ENCODE data around the gene ILKAP.

ILKAP gene

DNA sequence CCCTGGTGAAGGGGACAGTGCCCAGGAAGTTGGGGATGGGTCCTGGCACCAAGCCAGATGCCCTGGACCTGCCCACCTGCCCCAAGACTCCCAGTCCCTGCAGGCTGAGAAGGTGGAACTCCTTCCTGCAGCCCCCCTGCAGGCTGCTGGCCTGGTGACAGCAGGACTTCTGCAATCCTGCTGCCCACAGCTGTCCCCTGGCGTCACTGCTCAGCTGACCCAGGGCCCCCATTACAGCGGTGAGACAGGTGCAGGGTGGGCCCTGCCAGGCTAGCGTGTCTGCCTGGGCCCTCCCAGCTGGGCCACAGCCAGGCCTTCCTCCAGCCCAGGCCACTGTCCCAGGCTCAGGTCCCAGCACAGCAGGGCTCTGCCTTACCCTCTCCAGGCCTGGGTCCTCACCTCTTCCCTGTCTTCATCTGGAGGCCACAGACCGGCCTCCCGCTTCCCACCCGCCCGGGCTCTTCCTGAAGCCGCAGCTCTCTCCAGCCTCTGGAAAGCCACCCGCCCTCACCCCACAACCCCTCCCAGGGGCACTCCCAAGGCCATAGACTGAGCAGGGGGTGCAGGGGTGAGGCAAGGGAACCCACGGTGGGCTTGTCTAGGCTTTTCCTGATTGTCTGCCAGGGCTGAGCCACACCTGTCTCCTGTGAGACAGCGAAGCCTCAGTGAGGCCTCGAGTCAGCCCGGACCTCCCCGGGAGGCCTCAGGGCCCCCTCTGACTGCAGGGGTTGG lies 53.5 kb downstream of the ILKAP start:
- DNase-seq (ENCODE audit: low read depth) = no peak

DNA sequence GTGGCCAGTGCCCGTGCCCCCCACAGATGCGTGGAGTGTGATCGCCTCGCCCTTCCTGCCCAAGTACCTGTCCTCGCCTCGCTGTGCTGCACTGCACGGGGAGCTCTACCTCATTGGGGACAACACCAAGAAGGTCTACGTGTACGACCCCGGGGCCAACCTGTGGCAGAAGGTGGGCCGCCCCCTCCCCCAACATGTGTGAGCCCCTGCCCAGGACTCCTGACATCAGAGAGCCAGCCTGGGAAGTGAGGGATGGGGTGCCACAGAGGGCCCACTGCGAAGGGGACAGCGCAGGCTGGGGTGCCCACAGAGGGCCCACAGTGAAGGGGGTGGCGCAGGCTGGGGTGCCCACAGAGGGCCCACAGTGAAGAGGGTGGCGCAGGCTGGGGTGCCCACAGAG lies 54.5 kb downstream of the ILKAP start:
- no peak for DNase-seq (ENCODE audit: low read depth)

DNA sequence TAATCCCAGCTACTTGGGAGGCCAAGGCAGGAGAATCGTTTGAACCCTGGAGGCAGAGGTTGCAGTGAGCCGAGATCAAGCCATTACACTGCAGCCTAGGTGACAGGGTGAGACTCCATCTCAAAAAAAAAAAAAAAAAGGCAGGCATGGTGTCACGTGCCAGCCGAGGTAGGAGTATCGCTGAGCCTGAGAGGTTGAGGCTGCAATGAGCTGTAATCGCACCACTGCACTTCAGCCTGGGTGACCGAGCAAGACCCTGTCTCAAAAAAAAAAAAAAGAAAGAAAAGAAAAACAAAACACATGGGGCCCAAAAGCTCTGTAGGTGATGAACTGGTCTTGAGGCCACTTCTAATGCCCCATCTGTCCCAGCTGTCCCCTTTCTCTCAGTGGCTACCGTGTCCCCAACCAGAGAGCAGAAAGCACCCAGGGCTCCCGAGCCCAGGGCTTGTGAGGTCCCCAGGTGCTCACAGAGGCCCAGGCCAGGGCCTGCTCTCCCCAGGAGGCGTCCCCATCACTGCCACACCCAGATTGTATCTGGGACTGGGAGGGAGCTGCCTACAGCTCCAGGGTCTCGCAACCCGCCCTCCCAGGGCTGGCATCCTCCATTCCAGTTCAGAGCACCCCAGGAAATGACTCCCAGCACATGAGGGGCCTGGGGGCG lies 56.5 kb downstream of the ILKAP start:
- no peak for DNase-seq (ENCODE audit: low read depth)

DNA sequence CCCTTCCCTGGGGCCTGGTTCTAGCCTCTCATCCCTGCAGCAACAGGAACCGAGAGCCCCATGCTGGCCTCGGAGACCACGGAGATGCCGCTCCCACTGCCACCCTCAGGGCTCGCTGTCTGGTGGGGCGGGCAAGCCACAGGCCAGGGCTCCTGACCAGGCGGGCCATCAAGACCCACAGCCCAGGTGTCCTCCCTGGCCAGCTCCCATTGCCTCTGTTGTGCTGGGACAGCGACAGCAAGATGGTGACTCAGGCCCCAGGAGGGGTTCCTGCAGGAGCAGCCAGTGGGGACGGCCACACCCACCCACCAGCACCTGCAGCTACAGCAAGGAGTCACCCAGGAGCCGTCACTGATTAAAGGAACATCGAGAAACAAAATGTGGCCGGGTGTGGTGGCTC lies 57.6 kb downstream of the ILKAP start:
- DNase-seq (ENCODE audit: low read depth) = no peak

DNA sequence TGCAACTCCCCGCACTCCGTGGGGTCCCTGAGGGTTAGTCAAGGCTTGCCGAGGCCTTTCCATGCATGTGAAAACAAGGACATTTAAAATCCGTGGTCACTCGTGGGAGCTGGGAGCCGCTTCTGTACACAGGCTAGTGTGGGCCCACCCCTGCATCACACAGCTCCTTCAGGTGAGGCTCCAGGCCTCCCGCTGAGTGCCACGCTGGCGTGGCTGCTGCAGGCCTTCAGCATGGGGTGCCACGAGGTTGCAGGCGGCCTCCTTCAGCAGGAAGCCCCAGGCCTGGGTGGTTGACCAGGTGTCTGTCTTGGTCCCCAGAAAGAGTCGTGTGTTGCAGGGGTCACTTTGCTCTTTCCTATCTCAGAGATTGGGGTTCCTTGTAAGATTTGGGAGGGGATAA lies 58.4 kb downstream of the ILKAP start:
- no peak for DNase-seq (ENCODE audit: low read depth)

DNA sequence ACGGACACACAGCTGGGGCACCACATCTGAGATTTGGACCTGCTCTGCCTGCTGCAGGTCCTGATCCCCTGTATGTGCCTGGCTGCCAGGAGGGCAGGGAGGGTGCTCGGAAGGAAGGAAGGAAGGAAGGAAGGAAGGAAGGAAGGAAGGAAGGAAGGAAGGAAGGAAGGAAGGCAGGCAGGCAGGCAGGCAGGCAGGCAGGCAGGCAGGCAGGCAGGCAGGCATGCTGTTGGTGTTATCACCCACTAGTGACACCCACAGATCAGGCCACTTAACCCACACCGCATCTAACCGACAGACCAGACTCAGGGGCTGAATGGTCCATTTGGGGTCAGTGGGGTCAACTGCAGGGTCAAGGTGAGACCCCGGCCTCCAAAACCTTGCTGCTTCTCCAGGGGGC lies 59.2 kb downstream of the ILKAP start:
- no peak for DNase-seq (ENCODE audit: low read depth)

DNA sequence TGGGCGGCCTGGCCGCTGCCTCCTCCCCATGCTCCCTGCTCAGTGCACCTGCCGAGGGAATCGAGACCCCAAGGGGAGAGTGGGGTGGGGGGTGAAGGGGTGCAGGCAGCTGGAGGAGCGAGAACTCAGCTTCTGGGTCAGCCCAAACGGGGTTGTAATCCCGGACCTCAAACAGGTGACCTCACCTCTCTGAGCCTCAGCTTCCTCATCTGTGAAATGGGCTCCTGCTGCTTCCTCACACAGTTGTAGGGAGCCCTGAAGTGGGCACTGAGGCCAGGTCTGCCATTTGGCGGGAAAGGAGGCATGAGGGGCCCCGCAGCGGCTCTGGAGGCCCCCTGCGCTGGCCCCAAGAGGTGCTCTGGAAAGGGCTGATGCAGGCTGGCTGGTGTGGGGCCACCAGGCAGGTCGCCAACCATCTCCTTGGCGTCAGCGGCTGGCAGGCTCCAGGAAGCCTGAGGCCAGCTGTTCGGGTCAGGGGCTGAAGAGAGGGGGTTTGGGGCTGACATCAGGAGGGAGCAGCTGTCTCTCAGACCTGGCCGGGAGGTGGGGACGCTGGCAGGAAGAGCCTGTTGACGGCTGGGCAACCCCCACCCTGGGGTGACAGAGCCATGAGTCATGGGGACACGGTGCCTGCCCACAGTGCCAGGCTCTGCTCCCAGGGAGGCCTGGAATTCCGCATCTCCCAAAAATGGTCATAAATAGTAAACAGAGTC lies 60.1 kb downstream of the ILKAP start:
- no peak for DNase-seq (ENCODE audit: low read depth)

DNA sequence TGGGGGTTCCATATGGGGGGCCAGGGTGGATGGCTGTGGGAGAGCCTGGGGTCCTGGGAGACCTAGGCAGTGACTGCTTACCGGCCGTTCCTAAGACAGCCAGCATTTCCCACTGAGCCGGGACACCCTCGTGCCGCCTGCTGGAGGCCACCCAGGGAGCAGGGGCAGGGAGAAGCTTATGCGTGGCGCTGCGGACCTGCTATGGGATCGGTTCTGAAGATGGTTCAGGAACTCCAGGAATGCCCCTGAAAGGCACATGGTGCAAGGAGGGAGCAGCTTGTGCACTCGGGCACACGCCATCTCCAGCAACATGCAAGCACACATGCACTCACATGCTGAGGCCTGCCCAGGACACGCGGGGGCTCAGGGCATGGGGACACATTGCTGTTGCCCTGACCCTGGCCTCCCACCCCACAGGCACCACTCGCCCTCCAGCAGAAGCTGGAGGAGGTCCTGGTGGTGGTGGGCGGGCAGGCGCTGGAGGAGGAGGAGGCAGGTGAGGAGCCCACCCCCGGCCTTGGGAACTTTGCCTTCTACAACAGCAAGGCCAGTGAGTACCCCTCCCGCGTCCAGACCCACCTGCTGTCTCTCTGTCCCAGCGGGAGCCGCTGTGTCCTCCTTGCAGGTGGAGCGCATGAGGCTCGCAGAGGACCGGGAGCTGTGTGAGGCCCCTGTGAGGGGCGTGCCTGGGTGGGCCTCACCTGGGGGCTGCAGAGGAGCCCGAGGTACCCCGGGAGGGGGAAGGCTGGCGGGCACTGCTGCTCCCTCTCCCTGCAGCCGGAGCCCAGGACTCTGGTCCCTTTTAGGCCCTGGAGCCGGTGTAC lies 60.9 kb downstream of the ILKAP start:
- DNase-seq (ENCODE audit: low read depth) = no peak

DNA sequence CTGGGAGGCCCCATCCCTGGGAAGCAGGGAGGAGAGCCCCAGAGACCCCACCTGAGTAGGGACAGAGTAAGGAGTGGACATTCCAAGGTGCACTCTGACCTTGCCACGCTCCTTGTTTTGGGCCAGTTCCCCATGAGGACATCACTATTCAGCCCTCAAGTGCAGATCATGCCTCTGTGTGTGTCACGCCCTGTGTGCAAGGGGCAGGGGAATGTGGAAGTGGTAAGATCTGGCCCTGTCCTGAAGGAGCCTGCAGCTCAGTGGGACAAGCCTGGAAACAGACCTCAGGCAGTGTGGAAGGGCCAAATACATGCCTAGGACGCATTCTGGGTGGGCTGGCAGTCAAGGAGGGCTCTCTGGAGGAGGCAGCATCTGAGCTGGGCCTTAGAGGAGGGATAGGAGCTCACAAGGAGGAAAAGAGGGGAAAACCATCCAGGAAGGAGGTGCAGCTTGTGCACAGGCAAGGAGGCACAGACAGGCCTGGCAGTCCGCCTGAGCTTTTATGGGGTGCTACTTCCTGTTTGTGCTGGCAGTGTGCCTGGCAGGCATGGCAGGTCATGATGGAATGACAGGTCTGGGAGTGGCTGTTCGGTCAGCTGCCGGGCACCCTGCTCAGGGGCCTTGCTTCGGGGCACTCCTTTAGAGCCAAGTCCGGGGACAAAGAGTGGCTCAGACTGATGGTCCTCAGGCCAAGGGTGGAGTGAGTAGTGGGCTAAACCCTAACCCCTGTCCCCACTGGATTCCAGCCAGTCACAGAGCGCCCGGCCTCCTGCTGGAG lies 61.8 kb downstream of the ILKAP start:
- no peak for DNase-seq (ENCODE audit: low read depth)

DNA sequence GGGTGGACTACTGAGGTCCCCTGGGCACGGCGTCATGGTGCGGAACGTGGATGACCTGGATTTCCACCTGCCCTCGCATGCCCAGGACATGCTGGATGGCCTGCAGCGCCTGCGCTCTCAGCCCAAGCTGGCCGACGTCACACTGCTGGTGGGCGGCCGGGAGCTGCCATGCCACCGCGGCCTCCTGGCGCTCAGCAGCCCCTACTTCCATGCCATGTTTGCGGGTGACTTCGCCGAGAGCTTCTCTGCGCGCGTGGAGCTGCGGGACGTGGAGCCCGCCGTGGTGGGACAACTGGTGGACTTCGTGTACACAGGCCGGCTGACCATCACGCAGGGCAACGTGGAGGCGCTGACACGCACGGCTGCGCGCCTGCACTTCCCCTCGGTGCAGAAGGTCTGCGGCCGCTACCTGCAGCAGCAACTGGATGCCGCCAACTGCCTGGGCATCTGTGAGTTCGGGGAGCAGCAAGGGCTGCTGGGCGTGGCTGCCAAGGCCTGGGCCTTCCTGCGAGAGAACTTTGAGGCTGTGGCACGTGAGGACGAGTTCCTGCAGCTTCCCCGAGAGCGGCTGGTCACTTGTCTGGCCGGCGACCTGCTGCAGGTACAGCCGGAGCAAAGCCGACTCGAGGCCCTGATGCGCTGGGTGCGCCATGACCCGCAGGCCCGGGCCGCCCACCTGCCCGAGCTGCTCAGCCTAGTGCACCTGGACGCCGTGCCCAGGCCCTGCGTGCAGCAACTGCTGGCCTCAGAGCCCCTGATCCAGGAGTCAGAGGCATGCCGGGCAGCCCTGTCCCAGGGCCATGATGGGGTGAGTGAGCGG lies 62.6 kb downstream of the ILKAP start:
- DNase-seq (ENCODE audit: low read depth) = no peak

DNA sequence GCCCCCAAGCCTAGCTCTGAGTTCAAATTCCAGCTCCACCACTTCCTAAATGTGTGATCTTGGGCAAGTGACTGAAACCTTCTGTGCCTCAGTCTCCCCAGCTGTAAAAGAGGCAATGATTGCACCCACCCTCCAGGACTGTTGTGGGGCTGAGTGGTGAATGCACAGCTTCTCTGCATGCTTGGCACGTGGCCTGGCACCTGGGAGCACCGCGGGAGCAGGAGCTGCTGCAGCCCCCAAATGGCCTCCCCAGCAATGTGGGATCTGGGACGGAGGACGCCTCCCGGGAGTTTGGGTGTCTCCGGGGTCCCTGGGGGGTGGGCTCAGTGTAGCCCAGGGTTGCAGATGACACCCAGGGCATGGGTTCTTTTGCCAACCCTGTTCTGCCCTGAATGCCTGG lies 63.5 kb downstream of the ILKAP start:
- DNase-seq (ENCODE audit: low read depth) = no peak

DNA sequence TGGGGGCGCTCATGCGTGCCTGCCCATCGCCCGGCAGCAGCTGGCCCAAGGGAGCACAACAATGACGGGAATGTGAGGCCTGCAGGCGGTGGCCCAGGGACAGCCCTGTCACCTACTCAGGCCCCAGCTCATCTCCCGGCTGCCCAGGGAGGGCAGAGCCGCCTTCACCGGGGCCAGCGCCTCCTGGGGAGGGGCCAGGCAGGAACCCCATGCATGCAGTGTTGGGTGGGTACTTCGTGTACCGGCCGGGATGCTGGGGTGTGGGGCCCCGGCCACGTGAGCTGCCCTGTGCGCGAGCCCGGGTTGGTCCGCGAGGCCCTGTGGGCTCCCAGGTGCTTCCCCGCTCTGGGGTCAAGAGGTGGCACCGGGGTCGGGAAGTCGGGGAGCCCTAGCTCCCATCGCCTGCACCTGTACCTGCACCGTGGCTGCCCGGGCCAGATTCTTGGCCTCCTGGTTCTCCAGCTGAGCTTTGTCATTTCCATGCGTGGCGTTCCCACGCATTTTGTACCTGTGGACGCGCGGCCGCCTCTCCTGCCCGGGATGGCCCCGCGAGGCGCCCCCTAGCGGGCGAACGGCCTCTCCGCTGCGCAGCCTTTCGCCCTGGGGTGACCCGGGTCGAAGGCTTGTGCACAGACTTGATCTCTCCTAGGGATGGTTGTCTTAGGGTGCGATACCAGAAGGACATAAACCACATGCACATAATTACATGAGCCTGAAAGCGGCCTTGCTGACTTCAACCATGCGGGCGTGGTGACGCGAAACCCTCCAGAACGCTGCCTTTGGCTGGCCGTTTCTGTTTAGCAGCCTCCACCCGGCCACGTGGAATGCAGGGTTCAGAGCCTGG lies 64.1 kb downstream of the ILKAP start:
- no peak for DNase-seq (ENCODE audit: low read depth)

DNA sequence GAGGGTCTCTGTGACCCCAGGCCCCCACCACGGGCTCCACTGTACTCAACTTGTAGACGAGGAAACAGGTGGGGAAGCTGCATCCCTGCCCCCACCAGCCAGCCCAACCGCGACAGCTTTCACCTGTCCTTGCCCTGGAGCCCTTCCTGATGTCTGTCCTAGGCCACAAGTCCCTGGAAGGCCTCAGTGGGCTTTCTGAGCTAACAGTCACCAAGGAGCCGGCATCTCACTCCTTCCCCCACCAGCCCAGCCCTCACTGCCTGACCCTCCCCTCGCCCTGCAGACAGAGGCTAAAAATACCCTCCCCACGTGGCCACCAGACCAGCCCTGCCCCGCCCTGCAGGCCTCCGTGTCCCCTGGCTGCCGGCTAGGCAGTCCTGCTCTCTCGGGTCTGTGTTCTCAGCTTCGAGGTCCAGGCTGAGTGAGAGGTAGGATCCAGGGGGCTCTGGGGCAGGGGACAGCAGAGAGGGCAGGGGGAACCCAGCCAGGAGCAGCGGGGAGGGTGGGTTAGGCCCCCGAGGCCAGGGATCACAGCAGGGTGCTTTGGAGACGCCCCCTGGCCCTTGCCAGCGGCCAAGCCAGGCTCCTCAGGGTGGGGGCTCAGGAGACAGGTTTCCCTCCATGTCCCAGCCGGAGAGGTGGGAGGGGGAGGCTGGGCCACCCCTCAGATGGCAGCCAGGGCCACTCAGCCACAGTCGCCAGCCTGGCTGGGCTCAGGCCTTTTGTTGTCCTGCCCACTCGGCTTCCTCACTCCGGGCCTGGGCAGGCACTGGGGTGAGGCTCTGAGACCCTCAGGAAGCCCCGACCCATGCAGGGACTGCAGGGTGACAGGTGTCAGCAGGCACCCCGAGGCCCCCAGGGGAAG lies 64.9 kb downstream of the ILKAP start, which contains the start of gene KLHL30:
KLHL30 (plus strand) TSS at position 338 of the 865 bp plus-strand sequence. CDS start 2,087 bp downstream, outside the sequence.
- no peak for DNase-seq (ENCODE audit: low read depth)

DNA sequence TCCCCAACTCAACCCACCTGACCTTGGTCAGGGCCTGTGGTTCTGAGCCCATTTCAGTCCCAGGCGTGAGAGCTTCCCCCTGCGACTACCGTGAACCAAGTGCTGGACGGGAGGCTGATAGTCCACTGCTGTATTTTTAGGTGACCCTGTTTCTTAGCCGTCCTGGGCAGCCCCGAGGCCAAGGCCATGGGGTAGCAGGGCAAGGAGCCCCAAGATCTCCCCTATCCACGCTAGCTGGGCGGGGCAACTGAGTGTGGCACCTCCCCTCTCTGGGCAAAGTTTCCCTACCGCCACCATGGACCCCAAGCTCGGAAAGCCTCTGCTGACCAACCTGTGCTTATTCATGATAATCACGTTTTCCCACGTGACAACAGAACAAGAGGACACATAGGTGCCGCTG lies 65.6 kb downstream of the ILKAP start:
- DNase-seq (ENCODE audit: low read depth) = no peak

DNA sequence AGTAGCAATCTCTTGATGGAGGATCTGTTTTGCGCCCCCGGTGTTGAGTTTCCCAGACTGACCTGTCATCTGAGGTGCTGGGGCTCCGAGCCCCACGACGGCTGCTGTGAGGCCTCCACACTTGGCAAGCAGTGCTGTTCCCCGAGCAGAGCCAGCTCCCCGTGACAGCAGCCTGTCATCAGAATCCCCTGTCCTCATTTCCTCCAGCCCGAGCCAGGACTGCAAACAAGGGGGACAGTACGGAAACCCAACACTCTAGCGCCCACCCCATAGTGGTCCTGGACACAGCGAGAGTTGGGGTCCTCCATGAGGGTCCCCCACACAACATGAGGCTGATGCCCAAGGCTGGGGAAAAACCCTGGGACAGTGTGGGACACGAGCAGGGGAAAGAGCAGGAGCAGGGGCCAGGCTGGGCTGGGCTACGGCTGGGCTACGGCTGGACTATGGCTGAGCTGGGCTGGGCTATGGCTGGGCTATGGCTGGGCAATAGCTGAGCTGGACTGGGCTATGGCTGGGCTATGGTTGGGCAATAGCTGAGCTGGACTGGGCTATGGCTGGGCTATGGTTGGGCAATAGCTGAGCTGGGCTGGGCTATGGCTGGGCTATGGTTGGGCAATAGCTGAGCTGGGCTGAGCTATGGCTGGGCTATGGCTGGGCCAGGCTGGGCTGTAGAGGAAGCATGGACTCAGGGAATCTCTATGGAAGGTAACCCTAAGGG lies 66.5 kb downstream of the ILKAP start:
- peak; percentile 60 for DNase-seq (ENCODE audit: low read depth)

DNA sequence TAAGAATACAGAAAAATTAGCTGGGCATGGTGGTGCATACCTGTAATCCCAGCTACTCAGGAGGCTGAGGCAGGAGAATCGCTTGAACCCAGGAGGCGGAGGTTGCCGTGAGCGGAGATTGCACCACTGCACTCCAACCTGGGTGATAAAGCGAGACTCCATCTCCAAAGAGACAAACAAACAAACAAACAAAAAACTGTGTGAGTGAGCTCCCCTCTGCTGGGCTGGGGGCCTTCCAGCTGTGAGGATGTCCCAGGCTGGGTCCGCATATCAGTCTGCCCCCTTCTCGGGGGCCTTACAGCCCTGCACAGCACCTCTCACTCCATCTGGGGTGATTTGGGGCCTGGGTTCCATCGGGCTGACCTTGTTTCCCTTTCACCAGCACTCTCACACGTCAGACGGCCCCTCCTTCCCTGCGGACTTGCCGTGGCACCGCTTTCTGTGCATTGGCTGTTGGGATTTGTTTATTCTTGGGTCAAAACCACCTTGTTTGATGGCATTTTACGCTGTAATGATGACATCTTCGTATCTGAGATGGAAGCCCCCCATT lies 67.8 kb downstream of the ILKAP start:
- DNase-seq (ENCODE audit: low read depth) = no peak

DNA sequence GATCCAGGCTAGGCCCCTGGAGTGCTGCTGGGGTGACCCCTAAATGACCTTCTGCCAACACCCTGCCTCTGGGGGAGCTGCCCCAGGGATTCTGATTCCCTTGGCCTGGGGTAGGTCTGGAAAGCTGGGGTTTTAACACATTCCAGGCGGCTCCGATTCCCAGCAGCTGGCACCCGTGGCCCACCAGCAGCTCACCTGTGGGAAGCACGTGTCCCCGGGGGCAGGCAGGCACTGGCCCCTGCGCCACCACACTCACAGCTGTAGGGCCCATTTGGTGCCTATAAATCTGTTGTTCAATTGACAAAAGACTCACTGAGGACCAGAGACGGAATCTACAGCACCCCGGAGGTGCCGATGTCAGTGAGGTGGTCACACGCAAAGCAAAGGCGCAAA lies 69.1 kb downstream of the ILKAP start:
- no peak for DNase-seq (ENCODE audit: low read depth)

All from fibroblast of the conjunctiva (primary cell).